HG03520 (cell line): ENCODE data around the gene TIMM50.

ENCODE experiments used
- ATAC-seq: cut with Tn5 transposase; IDR thresholded peaks from one replicate; pipeline ENCODE4 v1.9.1; 2021; ENCODE audit warnings: mild to moderate bottlenecking, moderate library complexity; ENCODE audit not compliant: unreplicated experiment

The TIMM50 gene

GRCh38 chr19:39498798-39499642 is 18.4 kb downstream of the TIMM50 start, which contains the start of gene DLL3:
TSS of gene DLL3 (plus strand) at chr19:39498947. CDS start at chr19:39498975, 28 bp downstream.
- ATAC-seq, result no peak

GRCh38 chr19:39499932-39500331 is 19.3 kb downstream of the TIMM50 start:
- no peak for ATAC-seq

GRCh38 chr19:39500543-39500942 is 19.9 kb downstream of the TIMM50 start:
- no peak for ATAC-seq

GRCh38 chr19:39501340-39501739 is 20.7 kb downstream of the TIMM50 start:
- ATAC-seq, result no peak

- ATAC-seq, result no peak
These were observed 22.2 kb downstream of the TIMM50 start for GRCh38 chr19:39502640-39503417.

GRCh38 chr19:39506598-39506943 is 25.9 kb downstream of the TIMM50 start:
- ATAC-seq, result no peak

- ATAC-seq, result no peak
These were observed 26.5 kb downstream of the TIMM50 start for GRCh38 chr19:39506944-39507714.

GRCh38 chr19:39507715-39508364 is 27.2 kb downstream of the TIMM50 start:
- ATAC-seq, result no peak

- no peak for ATAC-seq
These were observed 28.0 kb downstream of the TIMM50 start for GRCh38 chr19:39508629-39509028.

- ATAC-seq, result no peak
These were observed 28.6 kb downstream of the TIMM50 start for GRCh38 chr19:39509233-39509632.

GRCh38 chr19:39512988-39513387 is 32.4 kb downstream of the TIMM50 start:
- ATAC-seq, result no peak

GRCh38 chr19:39514840-39515550 is 34.4 kb downstream of the TIMM50 start, which contains the start of gene SELENOV:
TSS of gene SELENOV (plus strand) at chr19:39515139. CDS start at chr19:39515213, 74 bp downstream.
- no peak for ATAC-seq

GRCh38 chr19:39515551-39516191 is 35.0 kb downstream of the TIMM50 start:
- no peak for ATAC-seq

- ATAC-seq, result no peak
These were observed 35.6 kb downstream of the TIMM50 start for GRCh38 chr19:39516270-39516669.

- ATAC-seq, result no peak
These were observed 36.8 kb downstream of the TIMM50 start for GRCh38 chr19:39517432-39517831.

GRCh38 chr19:39518458-39518857 is 37.8 kb downstream of the TIMM50 start:
- ATAC-seq, result no peak

- ATAC-seq, result no peak
These were observed 38.3 kb downstream of the TIMM50 start for GRCh38 chr19:39518975-39519374.

GRCh38 chr19:39520541-39521484 is 40.2 kb downstream of the TIMM50 start:
- ATAC-seq, result no peak
